ENCODE data around the gene GMDS.
"Not testable (repeated sequence)": the region's sequence is repeated elsewhere in the genome, so short reads cannot be mapped to it uniquely, and the experiment has no call there.

GMDS gene

DNA sequence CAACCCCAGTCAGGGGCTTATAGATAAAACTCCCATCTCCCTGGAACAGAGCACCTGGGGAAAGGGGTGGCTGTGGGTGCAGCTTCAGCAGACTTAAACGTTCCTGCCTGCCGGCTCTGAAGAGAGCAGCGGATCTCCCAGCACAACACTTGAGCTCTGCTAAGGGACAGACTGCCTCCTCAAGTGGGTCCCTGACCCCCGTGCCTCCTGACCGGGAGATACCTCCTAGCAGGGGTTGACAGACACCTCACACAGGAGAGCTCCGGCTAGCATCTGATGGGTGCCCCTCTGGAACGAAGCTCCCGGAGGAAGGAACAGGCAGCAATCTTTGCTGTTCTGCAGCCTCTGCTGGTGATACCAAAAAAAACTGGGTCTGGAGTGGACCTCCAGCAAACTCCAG, 494.3 kb downstream of the GMDS start:
- H3K4me3 ChIP-seq (ENCODE audit: low read length in 2 of 2); H3K4me1 ChIP-seq (ENCODE audit: control insufficient read depth in 2 of 2, insufficient read depth in 2 of 2, low read length in 2 of 2); H3K27me3 ChIP-seq (ENCODE audit: control insufficient read depth in 2 of 2, insufficient read depth in 2 of 2, low read length in 2 of 2); H3K36me3 ChIP-seq (ENCODE audit: control insufficient read depth in 2 of 2, insufficient read depth in 2 of 2, low read length in 2 of 2); H3K9ac ChIP-seq (ENCODE audit: low read depth in 1 of 2, low read length in 2 of 2); H3K9me3 ChIP-seq (ENCODE audit: control insufficient read depth in 2 of 2, low read length in 2 of 2); H3K27ac ChIP-seq (ENCODE audit: low read depth in 2 of 2, low read length in 2 of 2): not testable (repeated sequence)

DNA sequence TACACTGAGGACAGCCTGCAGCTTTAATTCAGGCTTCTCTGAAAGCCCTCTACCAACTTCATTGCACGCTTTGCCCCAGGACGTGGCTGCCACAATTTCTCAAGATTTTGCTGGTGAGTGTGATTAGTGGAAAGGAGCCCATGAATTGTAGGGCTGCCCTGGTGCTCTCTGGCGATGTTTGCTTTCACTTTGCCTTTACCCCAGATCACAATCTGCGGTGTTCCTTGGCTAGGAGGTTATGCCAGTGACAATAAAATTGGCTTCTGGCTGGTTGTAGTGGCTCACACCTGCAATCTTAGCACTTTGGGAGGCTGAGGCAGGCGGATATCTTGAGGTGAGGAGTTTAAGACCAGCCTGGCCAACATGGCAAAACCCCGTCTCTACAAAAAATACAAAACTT, 496.4 kb downstream of the GMDS start:
- Histone ChIP-seq H3K27ac (ENCODE audit: low read depth in 2 of 2, low read length in 2 of 2) (peak overlapping the region in 1 of 2 donors; percentile 1), H3K27me3 (ENCODE audit: control insufficient read depth in 2 of 2, insufficient read depth in 2 of 2, low read length in 2 of 2) (no peaks in the 10 kb centered on the region), H3K4me1 (ENCODE audit: control insufficient read depth in 2 of 2, insufficient read depth in 2 of 2, low read length in 2 of 2) (peaks cover 0 to 3% of the 10 kb centered on the region in 2 donors), H3K9me3 (ENCODE audit: control insufficient read depth in 2 of 2, low read length in 2 of 2) (no peaks in the 10 kb centered on the region), H3K9ac (ENCODE audit: low read depth in 1 of 2, low read length in 2 of 2) (peak overlapping the region; percentile 6 to 38), H3K4me3 (ENCODE audit: low read length in 2 of 2) (peak overlapping the region; percentile 6 to 48), H3K36me3 (ENCODE audit: control insufficient read depth in 2 of 2, insufficient read depth in 2 of 2, low read length in 2 of 2) (no peaks in the 10 kb centered on the region)

DNA sequence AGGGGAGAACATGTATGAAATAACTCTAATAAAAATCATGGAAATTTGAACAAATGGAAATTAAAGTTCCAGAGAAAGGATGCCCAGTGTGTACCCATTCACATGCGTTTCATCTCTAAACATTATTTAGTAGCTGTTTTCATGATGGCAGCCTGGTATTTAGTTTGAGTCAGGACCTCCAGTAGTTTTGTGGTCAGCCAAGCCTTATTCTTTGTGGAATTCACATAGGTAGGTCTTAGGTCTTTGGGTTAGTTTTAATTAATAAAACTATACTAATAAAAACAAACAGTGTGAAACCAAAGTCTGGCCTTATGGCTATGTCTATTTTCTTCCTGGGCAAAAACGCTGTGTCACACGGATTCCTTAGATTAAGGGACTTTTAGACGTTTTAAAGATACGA, 497.9 kb downstream of the GMDS start:
- Histone ChIP-seq H3K9me3 (ENCODE audit: control insufficient read depth in 2 of 2, low read length in 2 of 2) (no peaks in the 10 kb centered on the region), H3K4me1 (ENCODE audit: control insufficient read depth in 2 of 2, insufficient read depth in 2 of 2, low read length in 2 of 2) (peaks cover 0 to 3% of the 10 kb centered on the region in 2 donors), H3K27ac (ENCODE audit: low read depth in 2 of 2, low read length in 2 of 2) (no peak overlapping the region), H3K27me3 (ENCODE audit: control insufficient read depth in 2 of 2, insufficient read depth in 2 of 2, low read length in 2 of 2) (no peaks in the 10 kb centered on the region), H3K4me3 (ENCODE audit: low read length in 2 of 2) (no peak overlapping the region), H3K9ac (ENCODE audit: low read depth in 1 of 2, low read length in 2 of 2) (no peak overlapping the region), H3K36me3 (ENCODE audit: control insufficient read depth in 2 of 2, insufficient read depth in 2 of 2, low read length in 2 of 2) (no peaks in the 10 kb centered on the region)

DNA sequence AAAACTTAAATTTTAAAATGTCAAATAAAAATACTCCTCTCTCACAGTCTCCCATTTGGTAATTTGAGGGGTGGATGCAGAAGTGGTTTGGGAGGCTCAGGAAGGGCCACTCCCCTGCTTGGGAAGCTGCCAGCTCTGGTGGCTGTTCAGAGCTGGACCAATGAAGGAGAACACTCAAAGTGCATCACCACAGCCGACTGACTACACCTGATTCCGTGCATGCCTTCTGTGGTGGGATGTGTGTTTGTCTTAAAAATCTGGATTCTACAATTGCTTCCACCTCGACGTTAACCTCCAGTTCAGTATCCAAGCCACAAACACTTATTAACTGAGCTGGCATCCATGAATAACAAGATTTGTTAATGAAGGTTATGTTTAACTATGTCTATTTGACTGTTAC, 498.4 kb downstream of the GMDS start:
- Histone ChIP-seq H3K27me3 (ENCODE audit: control insufficient read depth in 2 of 2, insufficient read depth in 2 of 2, low read length in 2 of 2) (no peaks in the 10 kb centered on the region), H3K27ac (ENCODE audit: low read depth in 2 of 2, low read length in 2 of 2) (no peak overlapping the region), H3K36me3 (ENCODE audit: control insufficient read depth in 2 of 2, insufficient read depth in 2 of 2, low read length in 2 of 2) (no peaks in the 10 kb centered on the region), H3K9ac (ENCODE audit: low read depth in 1 of 2, low read length in 2 of 2) (no peak overlapping the region), H3K9me3 (ENCODE audit: control insufficient read depth in 2 of 2, low read length in 2 of 2) (no peaks in the 10 kb centered on the region), H3K4me1 (ENCODE audit: control insufficient read depth in 2 of 2, insufficient read depth in 2 of 2, low read length in 2 of 2) (peaks cover 0 to 3% of the 10 kb centered on the region in 2 donors), H3K4me3 (ENCODE audit: low read length in 2 of 2) (no peak overlapping the region)

DNA sequence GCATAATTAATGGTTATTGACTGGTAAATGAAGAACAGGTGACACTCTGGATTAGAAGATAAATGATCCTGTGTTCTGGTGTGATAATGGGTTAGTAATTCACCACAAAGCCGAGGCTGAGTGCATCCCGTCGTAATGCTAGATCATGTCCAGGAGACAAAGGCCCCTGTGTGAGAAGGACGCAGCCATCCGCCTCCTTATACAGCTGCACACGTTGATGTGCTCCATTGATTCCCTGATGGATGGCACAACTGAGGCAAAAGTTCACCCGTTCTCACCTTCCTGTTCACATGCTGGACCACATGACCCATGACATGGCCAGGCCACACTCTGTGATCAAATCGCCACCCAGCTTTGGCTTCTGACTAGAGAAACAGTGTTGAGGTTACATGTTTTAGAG, 499.6 kb downstream of the GMDS start:
- no peaks in the 10 kb centered on the region for H3K9me3 ChIP-seq (ENCODE audit: control insufficient read depth in 2 of 2, low read length in 2 of 2)
- no peaks in the 10 kb centered on the region for H3K36me3 ChIP-seq (ENCODE audit: control insufficient read depth in 2 of 2, insufficient read depth in 2 of 2, low read length in 2 of 2)
- H3K4me1 ChIP-seq (ENCODE audit: control insufficient read depth in 2 of 2, insufficient read depth in 2 of 2, low read length in 2 of 2) = peaks cover 0 to 3% of the 10 kb centered on the region in 2 donors
- no peak overlapping the region for H3K4me3 ChIP-seq (ENCODE audit: low read length in 2 of 2)
- no peak overlapping the region for H3K9ac ChIP-seq (ENCODE audit: low read depth in 1 of 2, low read length in 2 of 2)
- H3K27ac ChIP-seq (ENCODE audit: low read depth in 2 of 2, low read length in 2 of 2) = no peak overlapping the region
- H3K27me3 ChIP-seq (ENCODE audit: control insufficient read depth in 2 of 2, insufficient read depth in 2 of 2, low read length in 2 of 2) = no peaks in the 10 kb centered on the region

DNA sequence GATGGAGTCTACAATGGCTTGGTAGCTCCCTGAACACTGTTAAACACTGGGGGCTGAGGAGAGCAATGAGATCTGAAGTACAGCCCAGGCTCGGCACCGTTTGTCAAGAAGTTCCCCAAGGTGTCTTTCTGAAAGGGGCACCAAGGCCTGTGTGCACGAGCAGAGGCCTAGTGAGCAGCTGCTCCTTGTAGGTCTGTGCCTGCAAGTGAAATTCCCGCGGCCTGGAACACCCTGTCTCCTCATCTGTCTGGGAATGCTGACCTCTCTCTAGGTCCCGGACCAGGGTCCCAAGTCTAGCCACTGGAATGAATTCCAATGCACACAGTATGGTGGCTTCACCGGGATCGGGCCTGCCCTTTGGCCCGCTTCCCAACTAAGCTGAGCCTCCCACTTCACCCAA, 500.9 kb downstream of the GMDS start:
- Histone ChIP-seq H3K4me3 (ENCODE audit: low read length in 2 of 2) (no peak overlapping the region), H3K4me1 (ENCODE audit: control insufficient read depth in 2 of 2, insufficient read depth in 2 of 2, low read length in 2 of 2) (peaks cover 0 to 4% of the 10 kb centered on the region in 2 donors), H3K36me3 (ENCODE audit: control insufficient read depth in 2 of 2, insufficient read depth in 2 of 2, low read length in 2 of 2) (no peaks in the 10 kb centered on the region), H3K9ac (ENCODE audit: low read depth in 1 of 2, low read length in 2 of 2) (no peak overlapping the region), H3K27me3 (ENCODE audit: control insufficient read depth in 2 of 2, insufficient read depth in 2 of 2, low read length in 2 of 2) (no peaks in the 10 kb centered on the region), H3K27ac (ENCODE audit: low read depth in 2 of 2, low read length in 2 of 2) (no peak overlapping the region), H3K9me3 (ENCODE audit: control insufficient read depth in 2 of 2, low read length in 2 of 2) (no peaks in the 10 kb centered on the region)

DNA sequence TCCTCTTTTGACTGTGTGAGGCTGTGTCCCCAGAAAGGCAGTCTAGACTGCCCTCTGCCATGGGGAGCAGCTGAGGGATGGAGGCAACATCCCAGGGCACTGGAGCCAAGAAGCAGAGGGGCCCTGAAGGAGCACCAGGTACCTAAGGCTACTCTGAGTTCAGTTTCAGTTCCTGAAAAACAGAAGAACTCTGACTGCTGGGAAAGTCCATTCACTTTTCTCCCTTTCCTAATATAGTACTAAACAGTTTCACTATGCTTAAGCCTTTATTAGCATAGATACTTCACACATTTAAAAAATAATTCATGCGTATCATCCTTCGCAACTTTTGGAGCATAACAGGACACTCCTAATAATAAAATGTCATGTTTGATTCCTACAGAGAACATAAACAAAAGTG, 505.7 kb downstream of the GMDS start:
- H3K4me1 ChIP-seq (ENCODE audit: control insufficient read depth in 2 of 2, insufficient read depth in 2 of 2, low read length in 2 of 2) = peaks cover 3% of the 10 kb centered on the region in 2 donors
- no peaks in the 10 kb centered on the region for H3K27me3 ChIP-seq (ENCODE audit: control insufficient read depth in 2 of 2, insufficient read depth in 2 of 2, low read length in 2 of 2)
- H3K27ac ChIP-seq (ENCODE audit: low read depth in 2 of 2, low read length in 2 of 2) = no peak overlapping the region
- no peaks in the 10 kb centered on the region for H3K36me3 ChIP-seq (ENCODE audit: control insufficient read depth in 2 of 2, insufficient read depth in 2 of 2, low read length in 2 of 2)
- no peaks in the 10 kb centered on the region for H3K9me3 ChIP-seq (ENCODE audit: control insufficient read depth in 2 of 2, low read length in 2 of 2)
- no peak overlapping the region for H3K9ac ChIP-seq (ENCODE audit: low read depth in 1 of 2, low read length in 2 of 2)
- no peak overlapping the region for H3K4me3 ChIP-seq (ENCODE audit: low read length in 2 of 2)

DNA sequence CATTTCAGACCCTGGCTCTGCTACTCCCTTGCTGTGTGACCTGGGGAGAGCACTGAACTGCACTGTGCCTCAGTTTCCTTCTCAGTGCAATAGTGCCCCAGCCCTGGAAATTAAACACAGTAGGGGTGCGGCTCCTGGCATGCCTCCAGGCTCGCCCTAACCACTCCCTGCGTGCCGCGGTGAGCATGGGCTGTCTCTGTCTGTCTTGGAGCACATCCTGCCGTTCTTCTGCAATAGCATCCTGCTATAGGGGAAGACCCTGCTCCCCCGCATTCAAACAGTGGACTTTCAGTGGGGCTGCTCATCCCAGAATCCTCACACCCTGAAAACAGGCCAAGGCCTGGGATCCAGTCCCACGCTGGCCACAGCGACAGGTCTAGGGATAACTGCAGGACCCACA, 506.2 kb downstream of the GMDS start:
- Histone ChIP-seq H3K9me3 (ENCODE audit: control insufficient read depth in 2 of 2, low read length in 2 of 2) (no peaks in the 10 kb centered on the region), H3K4me1 (ENCODE audit: control insufficient read depth in 2 of 2, insufficient read depth in 2 of 2, low read length in 2 of 2) (peaks cover 3% of the 10 kb centered on the region in 2 donors), H3K9ac (ENCODE audit: low read depth in 1 of 2, low read length in 2 of 2) (no peak overlapping the region), H3K36me3 (ENCODE audit: control insufficient read depth in 2 of 2, insufficient read depth in 2 of 2, low read length in 2 of 2) (no peaks in the 10 kb centered on the region), H3K27ac (ENCODE audit: low read depth in 2 of 2, low read length in 2 of 2) (no peak overlapping the region), H3K27me3 (ENCODE audit: control insufficient read depth in 2 of 2, insufficient read depth in 2 of 2, low read length in 2 of 2) (no peaks in the 10 kb centered on the region), H3K4me3 (ENCODE audit: low read length in 2 of 2) (no peak overlapping the region)

DNA sequence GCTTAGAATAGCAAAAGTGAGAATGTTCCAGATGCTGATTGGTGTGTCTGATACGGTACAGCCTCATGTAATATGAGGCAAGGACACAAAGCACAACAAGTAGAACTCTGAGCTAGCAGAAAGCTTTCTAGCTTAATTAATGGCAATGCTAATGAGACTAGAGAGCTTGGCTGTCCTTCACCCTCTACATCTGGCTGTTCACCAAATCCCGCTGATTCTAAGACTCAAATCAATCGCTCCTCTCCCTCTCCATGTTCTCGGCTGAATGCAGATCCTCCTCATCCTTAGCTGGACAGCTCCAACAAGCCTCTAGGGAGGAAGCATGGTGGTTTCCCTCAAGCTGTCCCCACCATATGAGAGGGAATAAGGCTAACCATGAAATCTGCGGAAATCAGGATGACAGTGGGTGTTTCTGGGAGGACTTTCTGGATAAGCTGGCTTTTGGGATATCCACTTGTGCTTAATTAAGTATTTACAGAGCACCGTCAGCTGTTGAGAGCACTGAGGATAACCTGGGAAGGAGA, 506.8 kb downstream of the GMDS start:
- Histone ChIP-seq H3K27me3 (ENCODE audit: control insufficient read depth in 2 of 2, insufficient read depth in 2 of 2, low read length in 2 of 2) (no peaks in the 10 kb centered on the region), H3K27ac (ENCODE audit: low read depth in 2 of 2, low read length in 2 of 2) (no peak overlapping the region), H3K9me3 (ENCODE audit: control insufficient read depth in 2 of 2, low read length in 2 of 2) (no peaks in the 10 kb centered on the region), H3K4me1 (ENCODE audit: control insufficient read depth in 2 of 2, insufficient read depth in 2 of 2, low read length in 2 of 2) (peaks cover 3% of the 10 kb centered on the region in 2 donors), H3K9ac (ENCODE audit: low read depth in 1 of 2, low read length in 2 of 2) (no peak overlapping the region), H3K4me3 (ENCODE audit: low read length in 2 of 2) (no peak overlapping the region), H3K36me3 (ENCODE audit: control insufficient read depth in 2 of 2, insufficient read depth in 2 of 2, low read length in 2 of 2) (no peaks in the 10 kb centered on the region)

DNA sequence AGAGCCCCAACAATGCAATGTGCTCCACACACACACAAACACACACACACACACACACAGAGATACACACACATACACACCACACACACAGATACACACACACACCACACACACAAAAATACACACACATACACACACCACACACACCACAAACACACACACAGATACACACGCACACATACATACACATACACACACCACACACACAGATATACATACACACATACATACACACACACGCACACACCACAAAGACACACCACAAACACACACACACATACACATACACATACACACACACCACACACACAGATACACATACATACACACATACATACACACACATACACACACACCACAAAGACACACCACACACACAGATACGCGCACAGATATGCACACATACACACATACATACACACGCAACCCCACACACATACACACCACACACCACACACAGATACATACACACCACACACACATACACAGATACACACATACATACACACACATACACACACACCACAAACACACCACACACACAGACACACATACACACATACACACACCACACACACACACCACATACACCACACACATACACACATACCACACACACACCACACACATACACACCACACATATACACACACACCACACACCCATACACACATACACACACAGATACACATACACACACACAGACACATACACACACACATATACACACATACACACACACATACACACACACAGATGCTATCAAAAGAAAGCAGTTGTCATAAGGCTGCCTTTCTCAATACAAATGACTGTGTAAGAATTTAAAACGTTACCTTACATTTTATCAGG, 507.7 kb downstream of the GMDS start:
- no peaks in the 10 kb centered on the region for H3K9me3 ChIP-seq (ENCODE audit: control insufficient read depth in 2 of 2, low read length in 2 of 2)
- no peak overlapping the region for H3K27ac ChIP-seq (ENCODE audit: low read depth in 2 of 2, low read length in 2 of 2)
- no peak overlapping the region for H3K4me3 ChIP-seq (ENCODE audit: low read length in 2 of 2)
- no peaks in the 10 kb centered on the region for H3K27me3 ChIP-seq (ENCODE audit: control insufficient read depth in 2 of 2, insufficient read depth in 2 of 2, low read length in 2 of 2)
- H3K4me1 ChIP-seq (ENCODE audit: control insufficient read depth in 2 of 2, insufficient read depth in 2 of 2, low read length in 2 of 2) = peaks cover 3% of the 10 kb centered on the region in 2 donors
- H3K36me3 ChIP-seq (ENCODE audit: control insufficient read depth in 2 of 2, insufficient read depth in 2 of 2, low read length in 2 of 2) = no peaks in the 10 kb centered on the region
- no peak overlapping the region for H3K9ac ChIP-seq (ENCODE audit: low read depth in 1 of 2, low read length in 2 of 2)
